Colonic mucosa (tissue), 4 donors: ENCODE results near the gene TRIB2. TPM values are rescaled to one million over a fixed set of nuclear protein-coding genes. Genes with fewer than 3 reads are reported as not detected.
"Not testable (repeated sequence)": the region's sequence is repeated elsewhere in the genome, so short reads cannot be mapped to it uniquely, and the experiment has no call there.

Experiments used
- DNase-seq: peaks from one replicate; pipeline ENCODE4 v3.0.0-alpha.2; 2020
- H3K27ac ChIP-seq: fragments of 200-600 bp; one replicate; pipeline ENCODE4 v1.8.0; 2021
- H3K27me3 ChIP-seq: fragments of 200-600 bp; one replicate; pipeline ENCODE4 v1.8.0; 2021
- H3K36me3 ChIP-seq: fragments of 200-600 bp; one replicate; pipeline ENCODE4 v1.8.0; 2021
- H3K4me1 ChIP-seq: fragments of 200-600 bp; one replicate; pipeline ENCODE4 v1.8.0; 2021; ENCODE audit warnings: mild to moderate bottlenecking
- H3K4me3 ChIP-seq: fragments of 200-600 bp; one replicate; pipeline ENCODE4 v1.8.0; 2021
- H3K9ac ChIP-seq, 2 donors: one replicate each; pipeline ENCODE4 v1.7.0; 2013; ENCODE audit warnings: control low read depth in 2 of 2, low read depth in 2 of 2, low read length in 2 of 2
- H3K9me3 ChIP-seq: fragments of 200-600 bp; one replicate; pipeline ENCODE4 v1.8.0; 2021
- intact Hi-C: fragments of 100-400 bp; cut with DNase I; formaldehyde crosslinking; loops from one replicate; pipeline ENCODE4 v1.14.1; 2022
- total RNA-seq, 2 donors: library from RNA; stranded (reverse); fragmentation: NEBNext Ultra II Directional in 1 of 2; extraction: Animal tissue kit (Norgen Biotek cat#: 25700) in 1 of 2; gene quantifications; one replicate each; pipeline ENCODE4 v1.2.1, GENCODE V29; 2021
- TF ChIP-seq, protein P1 (sequence below): fragments of 200-600 bp; IDR thresholded peaks from one replicate; pipeline ENCODE4 v1.8.0; 2022; ENCODE audit warnings: antibody characterized with exemption, mild to moderate bottlenecking
- donor health status: healthy.
- donor health status: DM: no; HTN: no; CAD: no.
- donor health status: DM: no; HTN: no; CAD: no.

Gene TRIB2
- total RNA-seq, 2 donors from 2014 or later, result 3.7 to 10.5 TPM

GRCh38 chr2:12675801-12676200 is 40.9 kb upstream of the TRIB2 start:
- TF ChIP-seq, protein P1, sequence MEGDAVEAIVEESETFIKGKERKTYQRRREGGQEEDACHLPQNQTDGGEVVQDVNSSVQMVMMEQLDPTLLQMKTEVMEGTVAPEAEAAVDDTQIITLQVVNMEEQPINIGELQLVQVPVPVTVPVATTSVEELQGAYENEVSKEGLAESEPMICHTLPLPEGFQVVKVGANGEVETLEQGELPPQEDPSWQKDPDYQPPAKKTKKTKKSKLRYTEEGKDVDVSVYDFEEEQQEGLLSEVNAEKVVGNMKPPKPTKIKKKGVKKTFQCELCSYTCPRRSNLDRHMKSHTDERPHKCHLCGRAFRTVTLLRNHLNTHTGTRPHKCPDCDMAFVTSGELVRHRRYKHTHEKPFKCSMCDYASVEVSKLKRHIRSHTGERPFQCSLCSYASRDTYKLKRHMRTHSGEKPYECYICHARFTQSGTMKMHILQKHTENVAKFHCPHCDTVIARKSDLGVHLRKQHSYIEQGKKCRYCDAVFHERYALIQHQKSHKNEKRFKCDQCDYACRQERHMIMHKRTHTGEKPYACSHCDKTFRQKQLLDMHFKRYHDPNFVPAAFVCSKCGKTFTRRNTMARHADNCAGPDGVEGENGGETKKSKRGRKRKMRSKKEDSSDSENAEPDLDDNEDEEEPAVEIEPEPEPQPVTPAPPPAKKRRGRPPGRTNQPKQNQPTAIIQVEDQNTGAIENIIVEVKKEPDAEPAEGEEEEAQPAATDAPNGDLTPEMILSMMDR, result no peak
- Histone ChIP-seq H3K27ac (no peak overlapping the region), H3K4me3 (no peak overlapping the region), H3K9me3 (no peaks in the 10 kb centered on the region), H3K4me1 (no peaks in the 10 kb centered on the region), H3K36me3 (no peaks in the 10 kb centered on the region), H3K9ac (no peak overlapping the region), H3K27me3 (no peaks in the 10 kb centered on the region)
- intact Hi-C loops, result no loop called here
- DNase-seq, result no peak

GRCh38 chr2:12676771-12677170 is 40.0 kb upstream of the TRIB2 start:
- no peak overlapping the region for H3K9ac ChIP-seq
- TF ChIP-seq, protein P1, result no peak
- no peaks in the 10 kb centered on the region for H3K36me3 ChIP-seq
- no peak for DNase-seq
- H3K4me3 ChIP-seq, result no peak overlapping the region
- no peaks in the 10 kb centered on the region for H3K9me3 ChIP-seq
- no peak overlapping the region for H3K27ac ChIP-seq
- no peaks in the 10 kb centered on the region for H3K4me1 ChIP-seq
- no peaks in the 10 kb centered on the region for H3K27me3 ChIP-seq
- intact Hi-C loops, result no loop called here

- DNase-seq, result no peak
- no peaks in the 10 kb centered on the region for H3K36me3 ChIP-seq
- H3K27me3 ChIP-seq, result no peaks in the 10 kb centered on the region
- H3K9ac ChIP-seq, result no peak overlapping the region
- no peaks in the 10 kb centered on the region for H3K9me3 ChIP-seq
- TF ChIP-seq, protein P1, result no peak
- no peak overlapping the region for H3K27ac ChIP-seq
- H3K4me1 ChIP-seq, result no peaks in the 10 kb centered on the region
- H3K4me3 ChIP-seq, result no peak overlapping the region
- intact Hi-C loops, result no loop called here
Observed at GRCh38 chr2:12678186-12678585, 38.5 kb upstream of the TRIB2 start.

DNA sequence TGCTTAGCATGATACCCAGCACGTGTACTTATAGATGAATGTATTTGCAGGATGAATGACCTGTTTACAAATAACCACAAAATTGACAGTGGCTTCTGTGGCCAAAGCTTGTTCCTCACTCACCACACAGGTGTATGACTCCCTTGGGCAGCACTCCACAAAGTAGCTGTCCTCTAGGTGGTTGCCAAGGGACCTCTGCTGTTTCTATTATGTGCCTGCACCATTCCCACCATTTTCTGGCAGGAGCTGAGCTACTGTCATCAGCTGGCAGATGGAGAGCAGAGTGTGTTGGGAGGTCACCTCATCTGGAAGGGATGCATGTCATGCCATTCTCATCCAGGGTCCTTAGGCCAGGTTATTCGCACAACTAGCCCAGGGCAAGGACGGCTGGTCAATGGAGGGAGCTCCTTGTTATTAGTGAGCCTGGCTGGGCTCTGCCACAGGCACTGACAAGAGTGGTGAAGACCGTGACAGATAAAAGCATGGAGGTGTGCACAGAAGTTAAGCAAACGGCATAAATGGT is 37.1 kb upstream of the TRIB2 start:
- H3K4me1 ChIP-seq, result no peaks in the 10 kb centered on the region
- H3K9ac ChIP-seq, result no peak overlapping the region
- TF ChIP-seq, protein P1, result no peak
- intact Hi-C loops, result no loop called here
- no peaks in the 10 kb centered on the region for H3K27me3 ChIP-seq
- no peaks in the 10 kb centered on the region for H3K36me3 ChIP-seq
- no peak overlapping the region for H3K4me3 ChIP-seq
- no peak for DNase-seq
- H3K27ac ChIP-seq, result no peak overlapping the region
- H3K9me3 ChIP-seq, result no peaks in the 10 kb centered on the region

DNA sequence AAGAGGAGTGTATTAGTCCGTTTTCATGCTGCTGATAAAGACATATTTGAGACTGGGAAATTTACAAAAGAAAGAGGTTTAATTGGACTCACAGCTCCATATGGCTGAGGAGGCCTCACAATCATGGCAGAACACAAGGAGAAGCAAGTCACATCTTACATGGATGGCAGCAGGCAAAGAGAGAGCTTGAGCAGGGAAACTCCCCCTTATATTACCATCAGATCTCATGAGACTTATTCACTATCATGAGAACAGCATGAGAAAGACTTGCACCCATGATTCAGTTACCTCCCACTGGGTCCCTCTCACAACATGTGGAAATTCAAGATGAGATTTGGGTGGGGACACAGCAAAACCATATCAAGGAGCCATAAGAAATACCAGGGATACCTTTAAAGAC is 36.6 kb upstream of the TRIB2 start:
- H3K27me3 ChIP-seq, H3K36me3 ChIP-seq, H3K9me3 ChIP-seq, DNase-seq, H3K9ac ChIP-seq, H3K27ac ChIP-seq, H3K4me3 ChIP-seq, intact Hi-C loops, H3K4me1 ChIP-seq: not testable (repeated sequence)

DNA sequence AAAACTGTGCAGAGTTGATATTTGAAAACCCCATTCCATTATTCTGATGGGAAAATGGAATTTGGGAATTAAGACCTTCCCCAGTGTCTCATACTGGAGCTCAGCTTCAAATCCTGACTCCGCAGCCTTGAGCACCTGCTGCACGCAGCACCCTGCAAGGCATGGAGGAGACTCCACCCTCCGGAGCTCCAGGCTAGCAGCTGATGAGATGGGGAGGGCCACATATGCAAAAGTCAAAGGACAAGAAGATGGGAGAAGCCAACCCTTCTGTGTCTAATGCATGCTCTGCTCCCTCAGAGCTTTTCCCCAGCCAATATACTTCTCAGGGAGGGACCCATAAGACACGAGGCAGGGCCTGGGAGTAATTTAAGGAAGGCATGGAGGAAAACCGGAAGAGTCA is 34.7 kb upstream of the TRIB2 start:
- intact Hi-C loops, result no loop called here
- H3K4me3 ChIP-seq, result no peak overlapping the region
- TF ChIP-seq, protein P1, result no peak

More for the DNA sequence above, 34.7 kb upstream of the TRIB2 start:
- H3K36me3 ChIP-seq, result no peaks in the 10 kb centered on the region
- no peak overlapping the region for H3K9ac ChIP-seq
- H3K9me3 ChIP-seq, result no peaks in the 10 kb centered on the region
- no peak overlapping the region for H3K27ac ChIP-seq
- no peaks in the 10 kb centered on the region for H3K27me3 ChIP-seq
- DNase-seq, result no peak
- no peaks in the 10 kb centered on the region for H3K4me1 ChIP-seq
